Endometrial microvascular endothelial cells (primary cell): Measurements from ENCODE around the gene DYNC2LI1. TPM values are rescaled to one million over a fixed set of nuclear protein-coding genes. Genes with fewer than 3 reads are reported as not detected.

Source experiments
- in situ Hi-C: cut with HindIII; loops from 2 replicates; pipeline ENCODE4 v1.10.0; 2017; ENCODE audit warnings: low sequenced_read_pairs, low pct_unique_long_range_greater_than_20kb; ENCODE audit errors: inconsistent ontology term
- total RNA-seq: library from RNA; depleted of rRNA; stranded (reverse); fragments of >200 nt; gene quantifications from one replicate; pipeline ENCODE4 v1.2.3, GENCODE V29; 2015; ENCODE audit errors: inconsistent ontology term

The DYNC2LI1 gene
- total RNA-seq, 1 donor from 2014 or later: 10.8 TPM

GRCh38 chr2:43758739-43759138, 15.1 kb upstream of the DYNC2LI1 start:
- in situ Hi-C loops: no loop called here

GRCh38 chr2:43759195-43759594, 14.6 kb upstream of the DYNC2LI1 start:
- in situ Hi-C loops: no loop called here

- in situ Hi-C loops: no loop called here
Observed at GRCh38 chr2:43762286-43762685, 11.6 kb upstream of the DYNC2LI1 start.

- in situ Hi-C loops: no loop called here
Observed at GRCh38 chr2:43763091-43763490, 10.7 kb upstream of the DYNC2LI1 start.

GRCh38 chr2:43764086-43764705, 9.6 kb upstream of the DYNC2LI1 start:
- in situ Hi-C loops: no loop called here

GRCh38 chr2:43766006-43766405, 7.8 kb upstream of the DYNC2LI1 start:
- in situ Hi-C loops: no loop called here

GRCh38 chr2:43774617-43775016, 778 bp downstream of the DYNC2LI1 start:
- in situ Hi-C loops: no loop called here

GRCh38 chr2:43776324-43776723, 2.5 kb downstream of the DYNC2LI1 start:
- in situ Hi-C loops: no loop called here

GRCh38 chr2:43777306-43777926, 3.6 kb downstream of the DYNC2LI1 start:
- in situ Hi-C loops: no loop called here

- in situ Hi-C loops: no loop called here
Observed at GRCh38 chr2:43778233-43778632, 4.4 kb downstream of the DYNC2LI1 start.

GRCh38 chr2:43787895-43788294, 14.1 kb downstream of the DYNC2LI1 start:
- in situ Hi-C loops: no loop called here

- in situ Hi-C loops: no loop called here
Observed at GRCh38 chr2:43788646-43789045, 14.8 kb downstream of the DYNC2LI1 start.

- in situ Hi-C loops: no loop called here
Observed at GRCh38 chr2:43790147-43790546, 16.3 kb downstream of the DYNC2LI1 start.

- in situ Hi-C loops: no loop called here
Observed at GRCh38 chr2:43791035-43791765, 17.4 kb downstream of the DYNC2LI1 start.

GRCh38 chr2:43792653-43793052, 18.8 kb downstream of the DYNC2LI1 start:
- in situ Hi-C loops: no loop called here

- in situ Hi-C loops: no loop called here
Observed at GRCh38 chr2:43794956-43795355, 21.1 kb downstream of the DYNC2LI1 start.

GRCh38 chr2:43796206-43796605, 22.4 kb downstream of the DYNC2LI1 start:
- in situ Hi-C loops: no loop called here

- in situ Hi-C loops: no loop called here
Observed at GRCh38 chr2:43798300-43798699, 24.5 kb downstream of the DYNC2LI1 start.

GRCh38 chr2:43800894-43801293, 27.1 kb downstream of the DYNC2LI1 start:
- in situ Hi-C loops: no loop called here

GRCh38 chr2:43802135-43802534, 28.3 kb downstream of the DYNC2LI1 start:
- in situ Hi-C loops: no loop called here
